D341Med (cell line): ENCODE measurements around the gene SPRR4.
"Not testable (repeated sequence)": the region's sequence is repeated elsewhere in the genome, so short reads cannot be mapped to it uniquely, and the experiment has no call there.

Experiments used
- DNase-seq: peaks from one replicate; pipeline ENCODE4 v3.0.0; 2012; ENCODE audit warnings: low spot score

SPRR4 gene

GRCh38 chr1:152967201-152967600, 3.2 kb upstream of the SPRR4 start:
- DNase-seq: no peak

- DNase-seq: no peak
Measured at GRCh38 chr1:152968248-152968647, 2.2 kb upstream of the SPRR4 start.

- no peak for DNase-seq
Measured at GRCh38 chr1:152969036-152969435, 1.4 kb upstream of the SPRR4 start.

- DNase-seq: no peak
Measured at GRCh38 chr1:152972196-152972886, 1.9 kb downstream of the SPRR4 start.

GRCh38 chr1:152976688-152977087, 6.2 kb downstream of the SPRR4 start:
- DNase-seq: no peak

GRCh38 chr1:152977614-152978013, 7.2 kb downstream of the SPRR4 start:
- DNase-seq: no peak

- no peak for DNase-seq
Measured at GRCh38 chr1:152980676-152981075, 10.2 kb downstream of the SPRR4 start.

GRCh38 chr1:152981146-152981871, 10.9 kb downstream of the SPRR4 start:
- no peak for DNase-seq

GRCh38 chr1:152982076-152982475, 11.6 kb downstream of the SPRR4 start:
- DNase-seq: no peak

GRCh38 chr1:152983234-152983633, 12.8 kb downstream of the SPRR4 start:
- DNase-seq: no peak

GRCh38 chr1:152983743-152984142, 13.3 kb downstream of the SPRR4 start, which contains the start of gene SPRR1A:
Gene SPRR1A, plus strand, starts transcription at chr1:152984081. Its CDS starts 1,150 bp downstream, at chr1:152985231.
- no peak for DNase-seq

GRCh38 chr1:152986578-152986977, 16.1 kb downstream of the SPRR4 start:
- DNase-seq: no peak

- no peak for DNase-seq
Measured at GRCh38 chr1:152993186-152993585, 22.7 kb downstream of the SPRR4 start.

- no peak for DNase-seq
Measured at GRCh38 chr1:152995842-152996241, 25.4 kb downstream of the SPRR4 start.

- DNase-seq: no peak
Measured at GRCh38 chr1:152996633-152997400, 26.4 kb downstream of the SPRR4 start.

- DNase-seq: no peak
Measured at GRCh38 chr1:152997901-152998300, 27.5 kb downstream of the SPRR4 start.

GRCh38 chr1:152998476-152998875, 28.0 kb downstream of the SPRR4 start:
- DNase-seq: no peak

GRCh38 chr1:152999818-153000217, 29.4 kb downstream of the SPRR4 start:
- DNase-seq: no peak

- no peak for DNase-seq
Measured at GRCh38 chr1:153000294-153000693, 29.8 kb downstream of the SPRR4 start.

- no peak for DNase-seq
Measured at GRCh38 chr1:153001382-153001781, 30.9 kb downstream of the SPRR4 start, which contains the start of gene SPRR3. Gene SPRR3, plus strand, starts transcription at chr1:153001749. Its CDS starts 1,272 bp downstream, at chr1:153003021.

- not testable (repeated sequence) for DNase-seq
Measured at GRCh38 chr1:153011235-153011758, 40.8 kb downstream of the SPRR4 start.

- not testable (repeated sequence) for DNase-seq
Measured at GRCh38 chr1:153021829-153022228, 51.4 kb downstream of the SPRR4 start.
